ENCODE measurements around the gene NUDT13. TPM values are rescaled to one million over a fixed set of nuclear protein-coding genes. Genes with fewer than 3 reads are reported as not detected.

NUDT13 gene
- 0.81 and 0.83 TPM in 2 replicates for total RNA-seq

GRCh38 chr10:73110345-73110849, at the start of gene NUDT13:
TSS of gene NUDT13 (plus strand) at chr10:73110455. CDS start at chr10:73114366, 3,911 bp downstream.
- peak; percentile 26 for DNase-seq (ENCODE audit: low spot score)
- H3K4me1 Mint-ChIP-seq (ENCODE audit: low read depth) = peaks cover 20% of the 10 kb centered on the region
- peaks cover 10% of the 10 kb centered on the region for H3K9me3 Mint-ChIP-seq
- peak within 1 kb of the TSS; percentile 87 for H3K4me3 Mint-ChIP-seq
- no peaks in the 10 kb centered on the region for H3K27me3 Mint-ChIP-seq (ENCODE audit: insufficient read depth)
- H3K36me3 Mint-ChIP-seq (ENCODE audit: low read depth) = peaks cover 37% of the 10 kb centered on the region
- peak within 1 kb of the TSS; percentile 90 for H3K27ac Mint-ChIP-seq
- intact Hi-C loops (cut with micrococcal nuclease) = loop anchor here (1.0 to 5.0 kb wide), 2 partner anchors 14 to 137 kb away; partner anchors contain the start of genes DNAJC9 and P4HA1

DNA sequence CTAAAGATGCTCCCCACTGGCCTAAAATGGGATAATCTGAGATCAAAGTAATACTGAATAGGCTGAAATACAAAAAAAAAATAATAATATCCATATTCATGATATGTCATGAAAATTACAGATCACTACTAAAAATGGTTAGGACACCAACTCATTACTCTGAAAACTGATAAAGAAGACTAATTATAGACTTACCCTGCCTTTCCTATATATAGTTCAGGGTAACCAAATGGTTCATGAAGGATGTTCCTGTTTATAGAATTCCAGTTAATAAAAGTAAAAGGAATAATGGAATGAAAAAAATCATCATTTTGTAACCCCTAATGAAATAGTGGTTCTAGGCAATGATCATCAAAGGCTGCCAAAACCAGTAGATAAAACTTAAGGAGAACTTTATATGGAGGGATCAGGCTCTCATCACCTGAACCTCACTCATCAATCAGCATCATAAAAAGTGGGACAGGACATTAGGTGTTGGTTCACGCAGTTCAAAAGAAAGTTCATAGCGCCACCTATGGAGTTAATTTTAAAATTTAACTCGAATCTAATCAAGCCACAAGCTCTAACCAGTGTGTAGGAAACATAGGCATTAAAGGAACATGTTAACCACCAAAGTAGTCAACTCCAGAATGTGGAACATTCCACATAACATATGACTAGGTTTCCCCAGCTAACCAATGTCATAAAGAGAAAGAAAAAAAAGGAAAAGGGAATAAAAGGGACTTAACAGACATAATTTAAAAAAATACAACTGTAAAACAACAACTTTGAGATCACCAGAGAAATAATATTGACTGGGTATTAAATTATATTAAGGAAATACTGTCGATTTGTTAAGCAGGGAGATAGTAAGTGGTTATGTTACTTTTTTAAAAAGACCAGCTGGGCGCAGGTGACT, 49.3 kb upstream of the NUDT13 start:
- peak overlapping the region; percentile 18 for H3K27ac Mint-ChIP-seq
- H3K4me1 Mint-ChIP-seq (ENCODE audit: low read depth) = peaks cover 19% of the 10 kb centered on the region
- no peak for DNase-seq (ENCODE audit: low spot score)
- H3K9me3 Mint-ChIP-seq = no peaks in the 10 kb centered on the region
- peaks cover 34% of the 10 kb centered on the region for H3K36me3 Mint-ChIP-seq (ENCODE audit: low read depth)
- intact Hi-C loops (cut with micrococcal nuclease) = loop anchor here (1.0 to 10.0 kb wide), 6 partner anchors 9 to 697 kb away; partner anchors contain the start of gene MCU
- H3K4me3 Mint-ChIP-seq = no peak overlapping the region
- no peaks in the 10 kb centered on the region for H3K27me3 Mint-ChIP-seq (ENCODE audit: insufficient read depth)

DNA sequence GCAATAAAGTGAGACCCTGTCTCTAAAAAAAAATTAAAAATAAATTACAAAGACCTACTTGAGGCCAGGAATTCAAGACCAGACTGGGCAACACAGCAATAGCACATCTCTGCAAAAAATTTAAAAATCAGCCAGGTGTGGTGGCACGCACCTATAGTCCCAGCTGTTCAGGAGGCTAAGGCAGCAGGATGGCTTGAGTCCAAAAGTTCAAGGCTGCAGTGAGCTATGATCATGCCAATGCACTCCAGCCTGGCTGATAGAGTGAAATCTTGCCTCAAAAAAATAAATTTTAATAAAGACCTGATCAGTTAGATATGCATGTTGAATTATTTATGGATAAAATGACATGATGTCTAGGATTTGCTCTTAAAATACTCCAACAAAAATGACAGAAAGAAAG, 48.5 kb upstream of the NUDT13 start:
- Mint-ChIP-seq H3K36me3 (ENCODE audit: low read depth) (peaks cover 34% of the 10 kb centered on the region), H3K4me3 (no peak overlapping the region), H3K4me1 (ENCODE audit: low read depth) (peaks cover 19% of the 10 kb centered on the region), H3K9me3 (no peaks in the 10 kb centered on the region), H3K27ac (peak overlapping the region; percentile 44), H3K27me3 (ENCODE audit: insufficient read depth) (no peaks in the 10 kb centered on the region)
- DNase-seq (ENCODE audit: low spot score) = no peak
- intact Hi-C loops (cut with micrococcal nuclease) = loop anchor here (1.0 to 10.0 kb wide), 5 partner anchors 34 to 697 kb away; partner anchors contain the start of gene MCU

DNA sequence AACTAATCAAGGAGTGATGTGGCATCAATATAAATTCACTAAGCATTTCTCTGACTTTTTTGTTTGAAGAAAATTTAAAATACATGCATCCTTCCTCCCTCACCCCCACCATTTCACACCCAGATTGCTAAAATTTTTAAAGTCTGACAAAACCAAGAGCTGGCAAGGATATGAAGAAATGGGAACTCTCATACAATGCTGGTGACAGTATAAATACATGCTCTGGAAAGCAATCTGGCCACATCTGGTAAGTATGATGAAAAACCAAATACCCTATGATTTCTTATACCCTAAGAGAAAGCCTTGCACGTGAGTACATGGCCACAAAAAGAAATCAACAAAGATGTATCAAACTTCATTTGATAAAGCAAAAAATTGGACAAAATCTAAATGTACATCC, 44.8 kb upstream of the NUDT13 start:
- Mint-ChIP-seq H3K27ac (peak overlapping the region; percentile 26), H3K36me3 (ENCODE audit: low read depth) (peaks cover 37% of the 10 kb centered on the region), H3K9me3 (no peaks in the 10 kb centered on the region), H3K4me3 (no peak overlapping the region), H3K4me1 (ENCODE audit: low read depth) (peaks cover 11% of the 10 kb centered on the region), H3K27me3 (ENCODE audit: insufficient read depth) (no peaks in the 10 kb centered on the region)
- no peak for DNase-seq (ENCODE audit: low spot score)
- intact Hi-C loops (cut with micrococcal nuclease) = loop anchor here (10.0 kb wide), 1 partner anchor 371 kb away; the partner anchor contains the start of gene MCU

DNA sequence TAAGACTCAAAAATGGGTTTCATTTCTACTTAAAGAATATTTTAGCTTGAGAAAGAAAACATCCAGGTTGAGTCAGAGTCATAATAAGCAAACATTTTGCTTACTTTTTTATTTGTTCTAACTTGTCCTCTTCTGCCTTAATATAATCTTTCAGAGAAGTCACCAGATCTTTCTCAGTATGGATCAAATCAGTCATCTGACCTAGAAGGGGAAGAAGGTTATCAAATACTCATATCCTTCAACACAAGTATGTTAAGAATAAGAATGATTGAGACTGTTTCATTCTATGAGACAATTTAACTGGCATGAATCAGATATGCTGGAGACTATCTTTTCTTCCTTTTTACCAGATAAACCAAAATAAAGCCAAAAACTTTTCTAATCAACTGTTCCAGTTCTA, 36.6 kb upstream of the NUDT13 start:
- H3K36me3 Mint-ChIP-seq (ENCODE audit: low read depth) = peaks cover 33% of the 10 kb centered on the region
- H3K4me3 Mint-ChIP-seq = no peak overlapping the region
- peaks cover 23% of the 10 kb centered on the region for H3K4me1 Mint-ChIP-seq (ENCODE audit: low read depth)
- intact Hi-C loops (cut with micrococcal nuclease) = no loop called here
- no peak for DNase-seq (ENCODE audit: low spot score)
- H3K27ac Mint-ChIP-seq = peak overlapping the region; percentile 26
- no peaks in the 10 kb centered on the region for H3K9me3 Mint-ChIP-seq
- H3K27me3 Mint-ChIP-seq (ENCODE audit: insufficient read depth) = no peaks in the 10 kb centered on the region

DNA sequence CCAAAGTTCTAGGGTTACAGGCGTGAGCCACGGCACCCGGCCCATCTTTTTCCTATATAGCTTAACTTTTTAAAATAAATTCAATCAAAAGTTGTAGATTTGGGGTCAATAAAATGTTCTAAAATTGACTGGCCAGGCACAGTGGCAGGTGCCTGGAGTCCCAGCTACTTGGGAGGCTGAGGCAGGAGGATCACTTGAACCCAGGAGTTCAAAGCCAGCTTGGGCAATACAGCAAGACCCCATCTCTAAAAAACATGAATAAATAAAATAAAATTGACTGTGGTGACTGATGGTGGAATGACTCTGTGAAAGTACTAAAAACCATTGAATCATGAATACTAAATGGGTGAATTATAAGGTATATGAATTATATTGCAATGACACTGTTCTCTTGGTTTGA, 34.4 kb upstream of the NUDT13 start:
- peaks cover 32% of the 10 kb centered on the region for H3K36me3 Mint-ChIP-seq (ENCODE audit: low read depth)
- H3K27ac Mint-ChIP-seq = peak overlapping the region; percentile 55
- H3K4me1 Mint-ChIP-seq (ENCODE audit: low read depth) = peaks cover 32% of the 10 kb centered on the region
- no peak for DNase-seq (ENCODE audit: low spot score)
- no peak overlapping the region for H3K4me3 Mint-ChIP-seq
- H3K27me3 Mint-ChIP-seq (ENCODE audit: insufficient read depth) = no peaks in the 10 kb centered on the region
- intact Hi-C loops (cut with micrococcal nuclease) = no loop called here
- H3K9me3 Mint-ChIP-seq = no peaks in the 10 kb centered on the region

- Mint-ChIP-seq H3K4me1 (ENCODE audit: low read depth) (peaks cover 32% of the 10 kb centered on the region), H3K9me3 (no peaks in the 10 kb centered on the region), H3K27ac (peak overlapping the region; percentile 75), H3K36me3 (ENCODE audit: low read depth) (peaks cover 27% of the 10 kb centered on the region), H3K27me3 (ENCODE audit: insufficient read depth) (no peaks in the 10 kb centered on the region), H3K4me3 (peak overlapping the region; percentile 38)
- intact Hi-C loops (cut with micrococcal nuclease) = no loop called here
- DNase-seq (ENCODE audit: low spot score) = no peak
These were observed 33.7 kb upstream of the NUDT13 start for GRCh38 chr10:73076360-73077183.

- Mint-ChIP-seq H3K27ac (peak overlapping the region; percentile 79), H3K4me1 (ENCODE audit: low read depth) (peaks cover 46% of the 10 kb centered on the region), H3K36me3 (ENCODE audit: low read depth) (peaks cover 12% of the 10 kb centered on the region), H3K27me3 (ENCODE audit: insufficient read depth) (no peaks in the 10 kb centered on the region), H3K9me3 (no peaks in the 10 kb centered on the region), H3K4me3 (no peak overlapping the region)
- no peak for DNase-seq (ENCODE audit: low spot score)
- intact Hi-C loops (cut with micrococcal nuclease) = loop anchor here (2.0 kb wide), 1 partner anchor 15 kb away; no protein-coding TSS in a partner anchor
These were observed 30.3 kb upstream of the NUDT13 start for GRCh38 chr10:73079779-73080541.

DNA sequence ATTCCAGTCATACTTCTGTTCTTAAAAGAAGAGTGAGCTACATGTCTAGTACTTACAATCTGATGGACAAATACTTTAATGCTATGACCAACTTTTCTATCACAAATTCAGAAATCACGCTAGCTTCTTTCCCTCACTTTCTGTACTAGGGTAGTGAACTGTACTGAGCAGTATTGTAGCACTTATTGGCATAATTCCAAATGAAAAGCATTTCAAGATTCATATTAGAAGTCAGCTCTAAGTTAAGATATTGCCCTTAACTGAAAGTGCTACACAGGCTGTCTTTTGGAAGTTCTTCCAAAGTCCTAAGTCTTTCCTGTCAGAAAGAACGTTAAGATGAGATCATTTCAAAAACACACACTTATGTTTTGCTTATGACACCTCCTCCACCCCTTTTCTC, 27.0 kb upstream of the NUDT13 start:
- H3K36me3 Mint-ChIP-seq (ENCODE audit: low read depth) = peaks cover 10% of the 10 kb centered on the region
- no peak overlapping the region for H3K27ac Mint-ChIP-seq
- H3K9me3 Mint-ChIP-seq = no peaks in the 10 kb centered on the region
- no peak overlapping the region for H3K4me3 Mint-ChIP-seq
- H3K27me3 Mint-ChIP-seq (ENCODE audit: insufficient read depth) = no peaks in the 10 kb centered on the region
- no peak for DNase-seq (ENCODE audit: low spot score)
- H3K4me1 Mint-ChIP-seq (ENCODE audit: low read depth) = peaks cover 40% of the 10 kb centered on the region
- intact Hi-C loops (cut with micrococcal nuclease) = no loop called here

DNA sequence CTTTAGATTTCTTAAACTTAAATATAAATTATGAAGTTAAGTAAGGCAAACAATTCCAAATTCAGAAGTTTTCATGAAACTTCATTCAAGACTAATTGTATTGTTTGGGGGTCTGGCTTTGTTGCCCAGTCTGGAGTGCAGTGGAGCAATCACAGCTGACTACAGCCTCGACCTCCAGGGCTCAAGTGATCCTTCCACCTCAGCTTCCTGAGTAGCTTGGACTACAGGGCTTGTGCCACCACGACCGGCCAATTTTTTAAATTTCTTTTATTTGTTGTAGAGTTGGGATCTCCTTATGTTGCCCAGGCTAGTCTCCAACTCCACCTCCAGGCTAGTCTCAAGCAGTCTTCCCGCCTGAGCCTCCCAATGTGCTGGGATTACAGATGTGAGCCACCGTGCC, 26.0 kb upstream of the NUDT13 start:
- no peaks in the 10 kb centered on the region for H3K27me3 Mint-ChIP-seq (ENCODE audit: insufficient read depth)
- intact Hi-C loops (cut with micrococcal nuclease) = no loop called here
- no peak overlapping the region for H3K27ac Mint-ChIP-seq
- H3K36me3 Mint-ChIP-seq (ENCODE audit: low read depth) = peaks cover 10% of the 10 kb centered on the region
- H3K4me1 Mint-ChIP-seq (ENCODE audit: low read depth) = peaks cover 47% of the 10 kb centered on the region
- H3K4me3 Mint-ChIP-seq = no peak overlapping the region
- no peak for DNase-seq (ENCODE audit: low spot score)
- no peaks in the 10 kb centered on the region for H3K9me3 Mint-ChIP-seq

GRCh38 chr10:73086816-73087215, 23.4 kb upstream of the NUDT13 start:
- Mint-ChIP-seq H3K9me3 (no peaks in the 10 kb centered on the region), H3K36me3 (ENCODE audit: low read depth) (peaks cover 10% of the 10 kb centered on the region), H3K4me1 (ENCODE audit: low read depth) (peaks cover 44% of the 10 kb centered on the region), H3K4me3 (no peak overlapping the region), H3K27ac (no peak overlapping the region), H3K27me3 (ENCODE audit: insufficient read depth) (no peaks in the 10 kb centered on the region)
- intact Hi-C loops (cut with micrococcal nuclease) = no loop called here
- no peak for DNase-seq (ENCODE audit: low spot score)

DNA sequence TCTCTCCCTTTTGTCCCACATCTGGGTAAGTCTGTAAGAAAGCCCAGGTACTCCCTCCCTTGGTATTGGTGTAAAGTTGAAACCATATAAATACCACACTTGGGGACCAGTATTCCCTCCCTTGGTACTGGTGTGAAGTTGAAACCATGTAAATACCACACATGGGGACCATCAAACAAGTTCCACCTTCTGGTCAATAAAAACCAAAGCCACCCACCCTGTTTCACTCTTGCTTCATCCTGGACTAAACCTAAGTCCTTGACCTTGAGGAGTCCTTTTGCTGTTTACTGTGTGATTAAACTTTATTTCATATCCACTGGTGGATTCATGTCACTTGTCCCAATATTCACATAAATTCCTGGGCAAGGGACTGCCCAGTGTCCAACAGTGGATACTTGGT, 22.0 kb upstream of the NUDT13 start:
- Mint-ChIP-seq H3K36me3 (ENCODE audit: low read depth) (peaks cover 14% of the 10 kb centered on the region), H3K27ac (peak overlapping the region; percentile 6), H3K4me1 (ENCODE audit: low read depth) (peaks cover 43% of the 10 kb centered on the region), H3K4me3 (no peak overlapping the region), H3K9me3 (no peaks in the 10 kb centered on the region), H3K27me3 (ENCODE audit: insufficient read depth) (no peaks in the 10 kb centered on the region)
- DNase-seq (ENCODE audit: low spot score) = no peak
- intact Hi-C loops (cut with micrococcal nuclease) = no loop called here

Data from activated T-helper 1 cell treated with anti-CD3 and anti-CD28 coated beads, Interleukin-12 subunit alpha, Interleukin-12 subunit beta, Interleukin-2, Interleukin-4 antibody, amounts not matched to agents 30 ng/mL and 10 ng/mL and 1 ng/mL, durations not matched to agents 14 hours and 24 hours and 36 hours (primary cell).